Gastrocnemius medialis (tissue), 4 donors: ENCODE results near the gene ZBTB47.

ENCODE experiments used
- CTCF ChIP-seq, 5 experiments: fragments of 450-650 bp in 3 of 5; fragments of 200-600 bp in 2 of 5; sonication (generic) in 2 of 5; IDR thresholded peaks in 4 of 5; conservative IDR thresholded peaks in 1 of 5; 1 replicate in 4 of 5; 2 replicates in 1 of 5; pipeline ENCODE4 v1.5.1; 2016 to 2019; ENCODE audit warnings: antibody characterized with exemption in 5 of 5, mild to moderate bottlenecking in 3 of 5, moderate library complexity in 3 of 5
- POLR2A ChIP-seq, 2 donors: fragments of 450-650 bp; IDR thresholded peaks; one replicate each; pipeline ENCODE4 v1.6.1; 2017; ENCODE audit warnings: antibody characterized with exemption in 2 of 2, mild to moderate bottlenecking in 2 of 2, moderate library complexity in 2 of 2

- TF ChIP-seq CTCF (IDR thresholded peaks at IDR 0.05 in 4 of 5, conservative IDR thresholded peaks at IDR 0.05 in 1 of 5) (no peak), POLR2A (IDR thresholded peaks at IDR 0.05) (no peak)
Observed at GRCh38 chr3:42698216-42698910, 44.9 kb downstream of the ZBTB47 start.
